Astrocyte (in vitro differentiated cells and primary cell): ENCODE data around the gene TMC4. TPM values are rescaled to one million over a fixed set of nuclear protein-coding genes. Genes with fewer than 3 reads are reported as not detected.

ENCODE experiments used
- DNase-seq: peaks from one replicate; pipeline ENCODE4 v3.0.0-alpha.2; 2010; ENCODE audit warnings: low read depth
- FAIRE-seq: peaks from 2 replicates; lab custom pipeline; 2011; peaks lifted over from hg19 to GRCh38; lab: Jason Lieb, UNC
- H2AFZ ChIP-seq: 2 replicates; pipeline ENCODE4 v1.6.0; 2012; ENCODE audit warnings: low read depth, low read length, inconsistent platforms
- H3K27ac ChIP-seq: 2 replicates; pipeline ENCODE4 v1.5.1; 2011; ENCODE audit warnings: low read depth, low read length, inconsistent platforms
- H3K27me3 ChIP-seq: 2 replicates; pipeline ENCODE4 v1.6.0; 2011; ENCODE audit warnings: low read length, inconsistent platforms; ENCODE audit not compliant: insufficient read depth
- H3K36me3 ChIP-seq: 2 replicates; pipeline ENCODE4 v1.5.1; 2011; ENCODE audit warnings: low read length, inconsistent platforms; ENCODE audit not compliant: insufficient read depth
- H3K4me1 ChIP-seq: 2 replicates; pipeline ENCODE4 v1.5.1; 2011; ENCODE audit warnings: low read length, inconsistent platforms; ENCODE audit not compliant: insufficient read depth
- H3K4me2 ChIP-seq: 2 replicates; pipeline ENCODE4 v1.6.0; 2012; ENCODE audit warnings: low read length, inconsistent platforms
- H3K4me3 ChIP-seq: 2 replicates; pipeline ENCODE4 v1.5.1; 2011; ENCODE audit warnings: low read depth, mild to moderate bottlenecking, low read length, inconsistent platforms; ENCODE audit not compliant: insufficient read depth
- H3K79me2 ChIP-seq: 2 replicates; pipeline ENCODE4 v1.6.0; 2012; ENCODE audit warnings: mild to moderate bottlenecking, low read length, inconsistent platforms; ENCODE audit not compliant: insufficient read depth
- H3K9ac ChIP-seq: 2 replicates; pipeline ENCODE4 v1.6.0; 2012; ENCODE audit warnings: mild to moderate bottlenecking, low read length, inconsistent platforms
- H3K9me3 ChIP-seq: 2 replicates; pipeline ENCODE4 v1.5.1; 2012; ENCODE audit warnings: low read depth, mild to moderate bottlenecking, low read length, inconsistent platforms; ENCODE audit not compliant: insufficient read depth
- H4K20me1 ChIP-seq: 2 replicates; pipeline ENCODE4 v1.6.0; 2012; ENCODE audit warnings: low read length, inconsistent platforms; ENCODE audit not compliant: insufficient read depth
- H3K27ac Mint-ChIP-seq: one replicate; pipeline ENCODE4 v1.8.0; 2021; ENCODE audit warnings: mild to moderate bottlenecking, mixed read lengths; ENCODE audit not compliant: unreplicated experiment
- H3K27me3 Mint-ChIP-seq: one replicate; pipeline ENCODE4 v1.8.0; 2021; ENCODE audit warnings: low read depth, mixed read lengths; ENCODE audit not compliant: unreplicated experiment
- H3K36me3 Mint-ChIP-seq: one replicate; pipeline ENCODE4 v1.8.0; 2021; ENCODE audit warnings: low read depth, mixed read lengths; ENCODE audit not compliant: unreplicated experiment
- H3K4me1 Mint-ChIP-seq: one replicate; pipeline ENCODE4 v1.8.0; 2021; ENCODE audit warnings: low read depth, mixed read lengths; ENCODE audit not compliant: unreplicated experiment
- H3K4me3 Mint-ChIP-seq: one replicate; pipeline ENCODE4 v1.8.0; 2021; ENCODE audit warnings: mild to moderate bottlenecking, moderate library complexity, mixed read lengths; ENCODE audit not compliant: unreplicated experiment
- H3K9me3 Mint-ChIP-seq: one replicate; pipeline ENCODE4 v1.8.0; 2021; ENCODE audit warnings: mild to moderate bottlenecking, mixed read lengths; ENCODE audit not compliant: unreplicated experiment
- EZH2 ChIP-seq: IDR thresholded peaks from 2 replicates; pipeline ENCODE4 v1.6.1; 2012; ENCODE audit warnings: mild to moderate bottlenecking, low read length, inconsistent platforms; ENCODE audit not compliant: insufficient read depth
- total RNA-seq: library from RNA; stranded (reverse); gene quantifications from 2 replicates; pipeline ENCODE4 v1.2.1, GENCODE V29; 2021
- TF ChIP-seq, protein P1 (sequence below): IDR thresholded peaks from 2 replicates; pipeline ENCODE4 v1.5.1; 2011; ENCODE audit warnings: low read depth, mild to moderate bottlenecking, inconsistent platforms, low read length, moderate library complexity; ENCODE audit not compliant: insufficient read depth

The TMC4 gene
- total RNA-seq, 1 donor from 2014 or later = 1.9 TPM

GRCh38 chr19:54178581-54179261, 5.8 kb upstream of the TMC4 start:
- no peak overlapping the region for H3K4me2 ChIP-seq
- peaks cover 10% of the 10 kb centered on the region for H3K36me3 Mint-ChIP-seq

DNA sequence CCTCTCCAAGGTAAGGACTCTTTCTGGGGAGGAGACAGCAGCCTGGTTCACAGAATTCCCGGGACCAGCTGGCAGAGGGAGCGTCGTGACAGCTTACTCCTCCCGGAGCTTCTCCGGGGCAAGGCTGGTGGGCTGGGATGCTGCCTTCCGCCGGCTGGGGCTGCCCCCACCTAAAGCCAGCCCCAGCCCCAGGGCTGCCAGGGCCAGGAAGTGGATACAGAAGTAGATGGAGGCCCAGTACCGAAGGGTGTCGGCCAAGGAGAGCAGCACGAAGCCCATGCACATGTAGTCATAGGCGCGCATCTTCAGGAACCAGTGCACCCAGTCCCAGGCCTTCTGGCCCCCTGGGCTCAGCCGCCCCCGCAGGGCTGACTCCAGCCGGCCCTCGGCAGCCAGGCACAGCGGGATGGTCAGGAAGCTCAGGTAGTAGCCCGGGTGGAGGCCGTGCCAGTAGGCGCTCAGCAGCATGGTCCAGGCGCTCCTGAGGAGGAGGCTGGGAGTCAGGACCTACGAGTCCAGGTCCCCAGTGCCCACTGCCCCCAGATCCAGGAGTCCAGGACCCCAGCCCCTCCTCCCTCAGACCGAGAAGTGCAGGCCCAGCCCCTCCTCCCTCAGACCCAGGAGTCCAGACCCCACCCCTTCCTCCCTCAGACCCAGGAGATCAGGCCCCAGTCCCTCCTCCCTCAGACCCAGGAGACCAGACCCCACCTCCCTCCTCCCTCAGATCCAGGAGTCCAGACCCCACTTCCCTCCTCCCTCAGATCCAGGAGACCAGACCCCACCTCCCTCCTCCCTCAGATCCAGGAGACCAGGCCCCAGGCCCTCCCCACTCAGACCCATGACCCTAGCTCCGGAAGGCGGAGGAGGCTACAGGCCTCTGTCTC, 1.2 kb upstream of the TMC4 start:
- Mint-ChIP-seq H3K4me1 (peaks cover 2% of the 10 kb centered on the region), H3K27ac (no peak overlapping the region), H3K9me3 (no peaks in the 10 kb centered on the region), H3K27me3 (no peaks in the 10 kb centered on the region), H3K36me3 (peaks cover 7% of the 10 kb centered on the region), H3K4me3 (no peak overlapping the region)
- H3K4me3 ChIP-seq = no peak overlapping the region
- no peak overlapping the region for H3K9ac ChIP-seq
- FAIRE-seq (no peak), DNase-seq (no peak)
- H3K4me2 ChIP-seq = no peak overlapping the region
- no peaks in the 10 kb centered on the region for H3K36me3 ChIP-seq
- no peaks in the 10 kb centered on the region for H3K4me1 ChIP-seq
- H3K27ac ChIP-seq = no peak overlapping the region
- peaks cover 5% of the 10 kb centered on the region for H4K20me1 ChIP-seq
- TF ChIP-seq, protein P1, sequence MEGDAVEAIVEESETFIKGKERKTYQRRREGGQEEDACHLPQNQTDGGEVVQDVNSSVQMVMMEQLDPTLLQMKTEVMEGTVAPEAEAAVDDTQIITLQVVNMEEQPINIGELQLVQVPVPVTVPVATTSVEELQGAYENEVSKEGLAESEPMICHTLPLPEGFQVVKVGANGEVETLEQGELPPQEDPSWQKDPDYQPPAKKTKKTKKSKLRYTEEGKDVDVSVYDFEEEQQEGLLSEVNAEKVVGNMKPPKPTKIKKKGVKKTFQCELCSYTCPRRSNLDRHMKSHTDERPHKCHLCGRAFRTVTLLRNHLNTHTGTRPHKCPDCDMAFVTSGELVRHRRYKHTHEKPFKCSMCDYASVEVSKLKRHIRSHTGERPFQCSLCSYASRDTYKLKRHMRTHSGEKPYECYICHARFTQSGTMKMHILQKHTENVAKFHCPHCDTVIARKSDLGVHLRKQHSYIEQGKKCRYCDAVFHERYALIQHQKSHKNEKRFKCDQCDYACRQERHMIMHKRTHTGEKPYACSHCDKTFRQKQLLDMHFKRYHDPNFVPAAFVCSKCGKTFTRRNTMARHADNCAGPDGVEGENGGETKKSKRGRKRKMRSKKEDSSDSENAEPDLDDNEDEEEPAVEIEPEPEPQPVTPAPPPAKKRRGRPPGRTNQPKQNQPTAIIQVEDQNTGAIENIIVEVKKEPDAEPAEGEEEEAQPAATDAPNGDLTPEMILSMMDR = no peak
- TF ChIP-seq EZH2 = no peak
- H2AFZ ChIP-seq = no peak overlapping the region
- H3K9me3 ChIP-seq = no peaks in the 10 kb centered on the region
- no peaks in the 10 kb centered on the region for H3K79me2 ChIP-seq
- no peaks in the 10 kb centered on the region for H3K27me3 ChIP-seq

More at GRCh38 chr19:54178581-54179261, 5.8 kb upstream of the TMC4 start:
- no peak overlapping the region for H3K27ac ChIP-seq
- FAIRE-seq = no peak
- peaks cover 17% of the 10 kb centered on the region for H4K20me1 ChIP-seq
- no peaks in the 10 kb centered on the region for H3K4me1 Mint-ChIP-seq
- DNase-seq = no peak
- peaks cover 3% of the 10 kb centered on the region for H3K79me2 ChIP-seq
- H3K27me3 Mint-ChIP-seq = no peaks in the 10 kb centered on the region
- H3K4me3 ChIP-seq = no peak overlapping the region
- H3K9me3 ChIP-seq = no peaks in the 10 kb centered on the region
- no peak overlapping the region for H3K9ac ChIP-seq
- H3K4me1 ChIP-seq = no peaks in the 10 kb centered on the region
- no peaks in the 10 kb centered on the region for H3K9me3 Mint-ChIP-seq
- no peak overlapping the region for H3K27ac Mint-ChIP-seq
- no peaks in the 10 kb centered on the region for H3K36me3 ChIP-seq
- H3K4me3 Mint-ChIP-seq = no peak overlapping the region
- no peaks in the 10 kb centered on the region for H3K27me3 ChIP-seq
- TF ChIP-seq, protein P1 = no peak
- TF ChIP-seq EZH2 = no peak
- H2AFZ ChIP-seq = no peak overlapping the region
